Gastroesophageal sphincter (tissue), 4 donors: ENCODE measurements around the gene TREM2. TPM values are rescaled to one million over a fixed set of nuclear protein-coding genes. Genes with fewer than 3 reads are reported as not detected.
"Not testable (repeated sequence)": the region's sequence is repeated elsewhere in the genome, so short reads cannot be mapped to it uniquely, and the experiment has no call there.

Source experiments
- ATAC-seq: fragments of 150-250 bp; one replicate; pipeline ENCODE4 v1.9.1; 2016; ENCODE audit warnings: mild to moderate bottlenecking, moderate library complexity
- H3K27ac ChIP-seq, 4 donors: fragments of 200-600 bp; sonication (generic) in 3 of 4; 1 replicate in 3 of 4; 2 replicates in 1 of 4; pipeline ENCODE4 v1.5.1; 2016 to 2019
- H3K27me3 ChIP-seq: fragments of 200-600 bp; sonication (generic); one replicate; pipeline ENCODE4 v1.5.1; 2019
- H3K36me3 ChIP-seq, 2 donors: fragments of 200-600 bp; sonication (generic); one replicate each; pipeline ENCODE4 v1.5.1; 2019; ENCODE audit warnings: control low read depth in 1 of 2
- H3K4me1 ChIP-seq, 3 donors: fragments of 200-600 bp; sonication (generic); 1 replicate in 2 of 3; 2 replicates in 1 of 3; pipeline ENCODE4 v1.5.1; 2016 to 2019; ENCODE audit warnings: control low read depth in 2 of 3
- H3K4me3 ChIP-seq, 2 donors: fragments of 200-600 bp; sonication (generic); one replicate each; pipeline ENCODE4 v1.5.1; 2019; ENCODE audit warnings: mild to moderate bottlenecking in 1 of 2, moderate library complexity in 1 of 2
- H3K9me3 ChIP-seq, 3 donors: fragments of 200-600 bp; sonication (generic); one replicate each; pipeline ENCODE4 v1.5.1; 2017 to 2019; ENCODE audit warnings: control low read depth in 2 of 3
- EP300 ChIP-seq: sonication (generic); formaldehyde crosslinking; IDR thresholded peaks from one replicate; pipeline ENCODE4 v1.6.1; 2017; ENCODE audit warnings: antibody characterized with exemption, mild to moderate bottlenecking
- POLR2A ChIP-seq, 2 donors: fragments of 450-650 bp; IDR thresholded peaks; one replicate each; pipeline ENCODE4 v1.6.1; 2017; ENCODE audit warnings: antibody characterized with exemption in 2 of 2, mild to moderate bottlenecking in 2 of 2, moderate library complexity in 1 of 2
- POLR2AphosphoS5 ChIP-seq: sonication (generic); formaldehyde crosslinking; IDR thresholded peaks from one replicate; pipeline ENCODE4 v1.6.1; 2017; ENCODE audit warnings: antibody characterized with exemption
- WGBS, 2 donors: methylation state at CpG; one replicate each; pipeline ENCODE4 v1.1.5; 2018; ENCODE audit warnings: low coverage in 1 of 2; 5-methylcytosine and 5-hydroxymethylcytosine counted together
- total RNA-seq, 4 donors: library from RNA; depleted of rRNA; stranded (reverse); fragments of >200 nt; gene quantifications; one replicate each; pipeline ENCODE4 v1.1.0, GENCODE V29; 2016
- TF ChIP-seq, protein P1 (sequence below), 4 experiments: fragments of 200-600 bp in 2 of 4; fragments of 450-650 bp in 2 of 4; sonication (generic) in 1 of 4; IDR thresholded peaks; one replicate each; pipeline ENCODE4 v1.5.1; 2017 to 2019; ENCODE audit warnings: antibody characterized with exemption in 4 of 4, mild to moderate bottlenecking in 2 of 4, moderate library complexity in 2 of 4

The TREM2 gene
- total RNA-seq, 4 donors from 2014 or later: 0.42 to 1.7 (median 0.54) TPM; not detected in 1

DNA sequence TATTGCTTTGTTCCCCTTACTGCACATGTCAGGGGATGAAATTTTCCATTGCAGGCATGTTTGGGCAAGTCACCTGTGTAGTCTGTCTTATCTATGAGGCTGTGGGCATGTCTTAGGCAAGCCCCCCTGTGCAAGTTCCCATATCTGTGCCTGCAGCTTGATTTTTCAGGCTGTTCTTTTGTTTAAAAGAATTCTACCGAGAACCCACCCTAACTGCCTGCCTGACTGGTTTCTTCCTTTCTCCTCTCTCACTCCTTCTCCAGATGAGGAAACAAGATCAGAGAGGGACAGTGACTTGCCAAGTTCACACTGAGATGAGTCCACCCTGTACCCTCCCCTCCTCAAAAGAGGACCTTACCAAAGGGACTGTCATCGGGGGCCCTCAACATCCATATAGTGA lies 27.1 kb upstream of the TREM2 start:
- Histone ChIP-seq H3K27me3 (peaks cover 39% of the 10 kb centered on the region), H3K36me3 (no peaks in the 10 kb centered on the region), H3K4me1 (no peaks in the 10 kb centered on the region), H3K27ac (no peak overlapping the region), H3K4me3 (no peak overlapping the region), H3K9me3 (peaks cover 0 to 15% (median 0%) of the 10 kb centered on the region in 3 donors)
- WGBS, 2 donors: 100% methylated on average over 2 of the region's 2 CpGs; no CpG with 5 or more reads in 1 of the 2 donors
- ATAC-seq: no peak
- TF ChIP-seq, protein P1, sequence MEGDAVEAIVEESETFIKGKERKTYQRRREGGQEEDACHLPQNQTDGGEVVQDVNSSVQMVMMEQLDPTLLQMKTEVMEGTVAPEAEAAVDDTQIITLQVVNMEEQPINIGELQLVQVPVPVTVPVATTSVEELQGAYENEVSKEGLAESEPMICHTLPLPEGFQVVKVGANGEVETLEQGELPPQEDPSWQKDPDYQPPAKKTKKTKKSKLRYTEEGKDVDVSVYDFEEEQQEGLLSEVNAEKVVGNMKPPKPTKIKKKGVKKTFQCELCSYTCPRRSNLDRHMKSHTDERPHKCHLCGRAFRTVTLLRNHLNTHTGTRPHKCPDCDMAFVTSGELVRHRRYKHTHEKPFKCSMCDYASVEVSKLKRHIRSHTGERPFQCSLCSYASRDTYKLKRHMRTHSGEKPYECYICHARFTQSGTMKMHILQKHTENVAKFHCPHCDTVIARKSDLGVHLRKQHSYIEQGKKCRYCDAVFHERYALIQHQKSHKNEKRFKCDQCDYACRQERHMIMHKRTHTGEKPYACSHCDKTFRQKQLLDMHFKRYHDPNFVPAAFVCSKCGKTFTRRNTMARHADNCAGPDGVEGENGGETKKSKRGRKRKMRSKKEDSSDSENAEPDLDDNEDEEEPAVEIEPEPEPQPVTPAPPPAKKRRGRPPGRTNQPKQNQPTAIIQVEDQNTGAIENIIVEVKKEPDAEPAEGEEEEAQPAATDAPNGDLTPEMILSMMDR (IDR thresholded peaks at IDR 0.05): no peak
- TF ChIP-seq POLR2A (IDR thresholded peaks at IDR 0.05) (no peak), EP300 (no peak), POLR2AphosphoS5 (no peak)

DNA sequence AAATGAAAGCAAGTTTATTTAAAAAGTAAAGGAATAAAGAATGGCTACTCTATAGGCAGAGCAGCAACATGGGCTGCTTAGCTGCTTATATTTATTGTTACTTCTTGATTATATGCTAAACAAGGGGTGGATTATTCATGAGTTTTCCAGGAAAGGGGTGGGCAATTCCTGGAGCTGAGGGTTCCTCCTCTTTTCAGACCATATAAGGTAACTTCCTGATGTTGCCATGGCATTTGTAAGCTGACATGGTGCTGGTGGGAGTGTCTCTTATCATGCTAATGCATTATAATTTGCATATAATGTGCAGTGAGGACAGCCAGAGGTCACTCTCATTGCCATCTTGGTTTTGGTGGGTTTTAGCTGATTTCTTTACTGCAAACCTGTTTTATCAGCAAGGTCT lies 26.1 kb upstream of the TREM2 start:
- not testable (repeated sequence) for H3K27ac ChIP-seq, ATAC-seq, H3K36me3 ChIP-seq, H3K4me1 ChIP-seq, H3K4me3 ChIP-seq
- peaks cover 0 to 15% (median 0%) of the 10 kb centered on the region in 3 donors for H3K9me3 ChIP-seq
- H3K27me3 ChIP-seq: peaks cover 30% of the 10 kb centered on the region

DNA sequence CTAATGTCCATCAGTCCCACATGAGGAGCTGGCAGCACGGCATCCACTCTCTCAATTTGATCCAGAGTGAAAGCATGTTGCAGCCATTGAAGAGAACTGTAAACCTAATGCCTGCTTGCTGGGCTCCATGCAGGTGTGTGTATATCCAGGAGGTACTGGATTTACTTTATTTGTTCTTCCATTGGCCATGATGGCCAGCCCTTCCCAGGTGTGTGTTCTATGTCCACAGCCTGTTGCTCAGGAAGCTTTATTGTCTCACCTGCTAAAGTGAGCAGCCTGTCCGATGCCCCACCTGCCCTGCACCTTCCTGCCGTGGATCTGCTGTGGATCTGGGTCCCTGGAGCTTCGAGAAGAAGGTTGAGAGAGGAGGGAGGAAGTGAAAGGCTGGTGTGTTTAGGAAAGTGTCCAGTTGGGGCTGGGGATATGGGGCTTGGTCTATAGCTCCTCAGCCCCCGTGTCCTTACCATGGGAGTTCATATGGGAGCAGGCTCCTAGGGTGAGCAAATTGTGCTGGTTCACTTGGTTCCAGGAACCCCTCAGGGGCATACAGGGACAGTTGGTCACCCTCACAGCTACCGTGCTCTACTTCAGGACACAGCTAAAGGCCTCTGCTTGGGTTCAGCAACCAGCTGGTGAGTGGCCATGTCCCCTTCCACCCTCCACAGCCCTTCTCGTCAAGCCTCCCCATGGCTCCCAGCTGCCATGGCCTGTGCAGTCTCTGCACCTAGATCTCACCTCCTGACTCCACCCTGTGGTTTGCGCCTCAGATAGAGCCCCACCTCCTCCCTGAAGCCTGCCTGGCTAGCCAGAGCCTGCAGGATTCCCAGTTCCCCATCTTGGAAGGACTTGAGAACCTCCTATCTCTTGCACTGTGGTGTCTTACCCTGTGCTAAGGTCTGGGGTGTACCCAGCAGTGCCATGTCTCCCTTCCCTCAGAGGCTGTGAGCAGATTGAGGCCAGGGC lies 25.3 kb upstream of the TREM2 start:
- no peak for ATAC-seq
- peaks cover 22% of the 10 kb centered on the region for H3K27me3 ChIP-seq
- 83 to 86% methylated on average over 1 to 4 of the region's 8 CpGs for WGBS, 2 donors

DNA sequence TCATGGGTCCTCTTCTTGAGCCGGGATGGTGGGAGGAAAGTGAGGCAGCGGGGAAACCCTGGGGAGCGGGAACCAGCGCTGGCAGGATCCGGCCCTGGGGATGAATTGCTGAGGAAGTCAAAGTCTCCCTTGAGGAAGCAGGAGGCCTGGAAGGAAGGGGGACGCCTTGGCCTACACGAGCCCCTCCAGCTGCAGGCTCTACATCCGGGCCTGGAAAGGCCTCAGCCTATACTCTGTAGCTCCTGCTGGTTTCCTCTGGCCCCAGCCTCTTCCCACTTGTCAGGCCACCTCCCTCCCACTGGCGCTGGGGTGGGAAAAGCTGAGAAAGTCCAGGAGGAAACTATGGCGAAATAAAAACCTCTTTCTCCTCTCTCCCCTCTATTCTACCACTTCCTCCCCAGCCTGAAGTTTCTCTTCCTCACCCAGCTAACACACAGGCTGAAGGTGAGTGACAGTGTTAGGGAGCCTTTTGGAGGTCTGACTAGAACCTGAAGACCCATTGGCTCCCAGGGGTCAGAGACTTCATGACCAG lies 23.2 kb upstream of the TREM2 start:
- peaks cover 11% of the 10 kb centered on the region for H3K27me3 ChIP-seq
- peaks cover 0 to 15% (median 0%) of the 10 kb centered on the region in 3 donors for H3K9me3 ChIP-seq
- no peaks in the 10 kb centered on the region for H3K4me1 ChIP-seq
- TF ChIP-seq, protein P1 (IDR thresholded peaks at IDR 0.05): no peak
- TF ChIP-seq EP300: no peak
- H3K4me3 ChIP-seq: no peak overlapping the region
- ATAC-seq: no peak
- WGBS, 2 donors: 51% methylated on average over 3 of the region's 10 CpGs; no CpG with 5 or more reads in 1 of the 2 donors
- H3K27ac ChIP-seq: no peak overlapping the region
- H3K36me3 ChIP-seq: no peaks in the 10 kb centered on the region

More for the DNA sequence above, 25.3 kb upstream of the TREM2 start:
- Histone ChIP-seq H3K36me3 (no peaks in the 10 kb centered on the region), H3K4me1 (no peaks in the 10 kb centered on the region), H3K4me3 (no peak overlapping the region), H3K9me3 (peaks cover 0 to 15% (median 0%) of the 10 kb centered on the region in 3 donors), H3K27ac (no peak overlapping the region)
- TF ChIP-seq EP300: no peak
- TF ChIP-seq POLR2A (IDR thresholded peaks at IDR 0.05): no peak
- TF ChIP-seq POLR2AphosphoS5: no peak
- TF ChIP-seq, protein P1 (IDR thresholded peaks at IDR 0.05): no peak

DNA sequence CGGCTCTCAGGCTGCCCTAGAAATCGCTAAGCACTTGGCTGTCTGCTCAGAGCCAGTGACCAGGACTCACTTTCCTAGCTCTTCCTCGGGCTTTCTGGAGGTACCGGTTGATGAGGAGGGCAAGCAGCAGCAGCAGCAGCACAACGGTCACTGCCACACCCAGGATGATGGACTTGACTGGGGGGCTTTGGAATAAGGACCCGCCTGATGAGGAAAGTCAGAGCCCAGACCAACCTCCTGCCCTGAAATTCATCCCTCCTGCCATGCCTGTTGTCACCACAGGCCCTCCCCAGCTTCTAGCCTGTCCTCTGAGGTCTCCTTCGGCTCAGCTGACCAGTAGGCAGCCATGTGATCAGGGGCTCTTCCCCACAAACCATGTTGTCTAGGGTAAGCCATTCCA lies 21.8 kb upstream of the TREM2 start:
- Histone ChIP-seq H3K36me3 (no peaks in the 10 kb centered on the region), H3K27me3 (peaks cover 18% of the 10 kb centered on the region), H3K9me3 (peaks cover 0 to 5% (median 0%) of the 10 kb centered on the region in 3 donors), H3K27ac (no peak overlapping the region), H3K4me1 (no peaks in the 10 kb centered on the region), H3K4me3 (no peak overlapping the region)
- TF ChIP-seq, protein P1 (IDR thresholded peaks at IDR 0.05): no peak
- no peak for TF ChIP-seq POLR2AphosphoS5
- TF ChIP-seq POLR2A (IDR thresholded peaks at IDR 0.05): no peak
- no peak for TF ChIP-seq EP300
- no peak for ATAC-seq
- 72 to 78% methylated on average over 4 to 5 of the region's 7 CpGs for WGBS, 2 donors
